Activated T-helper 1 cell treated with anti-CD3 and anti-CD28 coated beads, Interleukin-2, amount 50 U/mL, for 16 hours (primary cell): ENCODE results near the gene ACER3.

Experiments used
- DNase-seq, 2 donors: peaks; one replicate each; pipeline ENCODE4 v3.0.0-alpha.2; 2020; ENCODE audit warnings: low read depth in 1 of 2, low spot score in 1 of 2

Gene ACER3

GRCh38 chr11:77073328-77074001, 212.7 kb downstream of the ACER3 start:
- DNase-seq = no peak

- no peak for DNase-seq
Measured at GRCh38 chr11:77074205-77074604, 213.5 kb downstream of the ACER3 start.

DNA sequence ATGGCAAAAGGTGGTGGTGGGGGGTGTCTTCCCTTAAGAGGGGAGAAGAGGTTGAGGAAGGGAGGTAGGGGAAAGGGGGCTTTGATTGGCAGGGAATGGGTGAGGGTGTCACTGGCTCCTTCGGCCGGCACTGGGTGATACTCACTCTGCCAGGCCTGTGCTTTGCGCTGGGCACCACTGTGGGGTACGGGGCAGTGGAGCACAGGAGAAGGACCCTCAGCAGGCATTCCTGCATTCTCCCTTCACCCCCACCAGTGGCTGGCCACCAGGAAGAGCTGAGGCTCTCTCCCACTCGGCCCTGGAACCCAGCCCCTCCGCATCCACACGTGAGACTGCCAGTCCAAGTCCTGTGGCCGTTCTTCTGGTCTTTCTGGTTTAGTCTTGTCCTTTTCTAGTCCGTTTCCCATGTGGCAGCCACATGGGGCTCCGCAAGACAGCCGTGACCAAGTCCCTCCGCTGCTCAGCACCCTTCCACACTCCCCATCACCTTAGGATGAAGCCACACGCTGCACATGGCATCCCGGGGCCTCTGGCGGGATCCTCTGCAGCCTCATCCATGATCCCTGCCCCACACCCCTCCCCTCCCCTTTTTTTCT, 214.0 kb downstream of the ACER3 start:
- no peak for DNase-seq

- DNase-seq = no peak
Measured at GRCh38 chr11:77075425-77075905, 214.7 kb downstream of the ACER3 start.
